ENCODE data around the gene KRTAP13-2.

Gene KRTAP13-2

DNA sequence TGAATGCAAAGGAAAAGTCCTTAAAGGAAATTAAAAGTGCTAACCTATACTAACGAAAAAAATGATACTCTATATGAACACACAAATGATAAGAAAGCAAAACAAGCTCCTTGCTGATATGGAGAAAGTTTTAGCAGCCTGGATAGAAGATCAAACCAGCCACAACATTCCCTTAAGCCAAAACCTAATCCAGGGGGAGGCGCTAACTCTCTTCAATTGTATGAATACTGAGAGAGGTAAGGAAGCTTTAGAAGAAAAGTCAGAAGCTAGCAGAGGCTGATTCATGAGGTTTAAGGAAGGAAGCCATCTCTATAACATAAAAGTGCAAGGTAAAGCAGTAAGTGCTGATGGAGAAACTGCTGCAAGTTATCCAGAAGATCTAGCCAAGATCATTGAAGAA, 27.1 kb downstream of the KRTAP13-2 start:
- Histone ChIP-seq H3K9ac (ENCODE audit: low read depth, low read length) (no peak overlapping the region), H3K9me3 (ENCODE audit: control insufficient read depth, insufficient read depth, low read length) (no peaks in the 10 kb centered on the region), H3K27me3 (ENCODE audit: control insufficient read depth, insufficient read depth, low read length) (no peaks in the 10 kb centered on the region), H3K36me3 (ENCODE audit: control insufficient read depth, insufficient read depth, low read length) (no peaks in the 10 kb centered on the region), H3K4me3 (ENCODE audit: low read depth, low read length) (no peak overlapping the region), H3K4me1 (ENCODE audit: control insufficient read depth, insufficient read depth, low read length) (no peaks in the 10 kb centered on the region)

DNA sequence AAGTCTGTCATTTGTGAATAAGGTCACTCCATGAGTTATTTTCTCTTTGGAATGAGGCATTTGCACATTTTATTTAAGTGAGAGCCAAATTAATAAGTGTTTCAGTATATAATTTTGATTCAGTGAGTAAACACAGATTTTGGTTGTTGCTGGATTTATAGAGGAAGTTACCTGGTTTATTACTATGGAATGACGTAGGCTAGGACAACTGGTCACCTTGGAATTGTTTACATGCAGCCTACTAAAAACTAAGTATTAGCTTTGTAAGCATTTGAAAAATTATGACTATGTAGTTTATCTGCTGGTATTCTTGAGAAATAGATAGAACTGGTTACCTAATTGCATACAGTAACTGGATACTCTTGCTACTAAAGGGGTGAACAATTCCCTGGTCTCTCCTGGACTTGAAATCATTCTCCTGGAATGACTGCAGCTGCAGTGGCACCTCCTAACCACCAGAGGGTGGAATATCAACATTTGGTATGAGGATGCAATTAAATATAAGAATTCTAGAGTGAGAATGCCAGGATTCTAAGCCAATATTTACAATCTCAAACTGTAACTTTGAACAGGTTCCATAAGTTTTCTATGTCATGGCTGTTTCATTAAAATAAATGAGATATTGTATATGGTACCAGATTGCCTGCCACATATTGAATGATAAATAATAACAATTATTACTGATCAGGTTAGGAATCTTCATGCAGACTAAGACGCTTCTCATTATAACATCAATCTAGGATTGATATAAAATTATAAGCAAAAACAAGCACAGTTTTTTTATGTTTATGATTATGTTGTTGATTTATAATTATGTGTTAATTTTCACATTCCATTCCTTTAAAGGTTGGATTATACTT, 31.1 kb downstream of the KRTAP13-2 start:
- Histone ChIP-seq H3K9me3 (ENCODE audit: control insufficient read depth, insufficient read depth, low read length) (no peaks in the 10 kb centered on the region), H3K9ac (ENCODE audit: low read depth, low read length) (no peak overlapping the region), H3K4me1 (ENCODE audit: control insufficient read depth, insufficient read depth, low read length) (no peaks in the 10 kb centered on the region), H3K27me3 (ENCODE audit: control insufficient read depth, insufficient read depth, low read length) (no peaks in the 10 kb centered on the region), H3K36me3 (ENCODE audit: control insufficient read depth, insufficient read depth, low read length) (no peaks in the 10 kb centered on the region), H3K4me3 (ENCODE audit: low read depth, low read length) (no peak overlapping the region)

DNA sequence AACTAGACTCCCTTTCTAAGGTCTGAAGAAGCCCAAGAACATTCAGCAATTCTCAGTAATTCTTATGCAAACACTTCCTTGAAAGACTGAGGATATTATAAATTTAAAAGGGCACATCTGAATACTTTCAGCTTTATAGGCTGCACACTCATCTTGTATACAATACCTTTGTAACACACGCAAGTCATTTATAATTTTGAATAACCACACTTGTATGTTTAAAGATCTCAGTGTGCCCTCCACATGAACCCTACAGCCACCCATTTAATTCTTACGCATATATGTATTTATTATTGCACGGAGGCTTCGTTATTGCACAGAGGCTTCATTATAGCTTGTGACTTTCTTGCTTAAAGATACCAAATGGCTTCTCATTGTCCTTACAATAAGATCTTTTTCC, 33.4 kb downstream of the KRTAP13-2 start:
- Histone ChIP-seq H3K9ac (ENCODE audit: low read depth, low read length) (no peak overlapping the region), H3K36me3 (ENCODE audit: control insufficient read depth, insufficient read depth, low read length) (no peaks in the 10 kb centered on the region), H3K4me1 (ENCODE audit: control insufficient read depth, insufficient read depth, low read length) (no peaks in the 10 kb centered on the region), H3K9me3 (ENCODE audit: control insufficient read depth, insufficient read depth, low read length) (no peaks in the 10 kb centered on the region), H3K27me3 (ENCODE audit: control insufficient read depth, insufficient read depth, low read length) (no peaks in the 10 kb centered on the region), H3K4me3 (ENCODE audit: low read depth, low read length) (no peak overlapping the region)

DNA sequence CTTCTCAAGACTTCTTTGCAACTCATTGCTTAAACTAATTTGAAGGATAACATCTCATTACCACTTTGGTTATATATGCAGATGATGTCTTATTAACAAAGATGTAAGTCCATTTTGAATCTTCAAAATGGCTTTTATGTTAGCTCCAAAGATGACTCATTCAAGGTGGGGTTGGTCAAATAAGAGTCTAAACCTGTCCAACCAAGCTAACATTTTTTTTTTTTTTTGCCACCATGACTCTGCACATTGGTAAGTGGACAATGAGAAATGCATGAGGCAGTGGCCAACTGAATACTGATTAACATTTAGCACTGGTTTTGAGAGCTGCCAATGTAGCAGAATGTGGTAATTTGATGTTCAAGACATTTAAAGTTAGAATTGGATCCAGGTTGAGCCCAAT, 34.3 kb downstream of the KRTAP13-2 start:
- Histone ChIP-seq H3K9ac (ENCODE audit: low read depth, low read length) (no peak overlapping the region), H3K4me3 (ENCODE audit: low read depth, low read length) (no peak overlapping the region), H3K4me1 (ENCODE audit: control insufficient read depth, insufficient read depth, low read length) (no peaks in the 10 kb centered on the region), H3K27me3 (ENCODE audit: control insufficient read depth, insufficient read depth, low read length) (no peaks in the 10 kb centered on the region), H3K9me3 (ENCODE audit: control insufficient read depth, insufficient read depth, low read length) (no peaks in the 10 kb centered on the region), H3K36me3 (ENCODE audit: control insufficient read depth, insufficient read depth, low read length) (no peaks in the 10 kb centered on the region)

DNA sequence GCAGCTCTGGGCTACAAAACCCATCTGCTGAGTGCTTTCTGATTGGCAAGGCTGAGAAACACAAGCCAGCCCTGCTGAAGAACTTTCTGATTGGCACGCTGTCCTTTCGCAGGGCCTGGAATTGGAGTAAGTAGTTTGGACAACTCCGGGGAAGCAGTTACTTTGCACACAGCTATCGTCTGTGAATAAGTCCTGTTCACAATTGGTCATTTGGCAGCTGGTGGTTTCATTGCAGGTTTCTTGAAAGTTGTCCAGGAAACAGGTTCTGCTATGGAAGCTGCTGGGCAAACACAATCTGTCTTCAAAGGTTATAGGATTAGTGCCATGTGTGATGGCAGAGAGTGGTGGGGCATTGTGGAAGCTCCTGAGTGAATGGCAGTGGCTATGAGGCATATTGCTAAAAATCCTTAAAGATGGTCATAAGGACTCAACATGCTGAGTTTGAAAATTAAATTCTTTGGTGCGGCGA, 34.8 kb downstream of the KRTAP13-2 start, which contains the start of gene KRTAP27-1:
TSS of gene KRTAP27-1 (minus strand) at position 419 of the 469 bp plus-strand sequence. CDS start at position 393, 26 bp downstream.
- Histone ChIP-seq H3K4me1 (ENCODE audit: control insufficient read depth, insufficient read depth, low read length) (no peaks in the 10 kb centered on the region), H3K4me3 (ENCODE audit: low read depth, low read length) (no peak within 1 kb of the TSS), H3K9ac (ENCODE audit: low read depth, low read length) (no peak within 1 kb of the TSS)

DNA sequence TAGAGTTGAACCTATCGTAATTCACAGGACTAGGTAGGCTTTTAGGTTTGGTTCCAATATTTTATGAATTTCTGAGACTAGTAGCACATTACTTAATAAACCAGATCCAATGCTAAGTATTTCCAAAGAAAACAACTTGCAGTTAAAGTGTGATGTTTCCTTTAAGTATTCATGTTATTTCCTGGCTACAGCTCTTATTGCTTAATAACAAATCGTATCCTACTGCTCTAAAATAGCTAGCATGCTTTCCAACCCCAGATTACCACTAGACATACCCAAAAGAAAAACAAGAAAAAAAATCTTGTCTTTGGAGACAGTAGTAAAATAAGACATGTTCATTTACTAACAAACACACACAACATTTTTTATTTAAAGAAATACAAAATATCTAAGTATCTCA, 35.5 kb downstream of the KRTAP13-2 start:
- H3K27me3 ChIP-seq (ENCODE audit: control insufficient read depth, insufficient read depth, low read length): no peaks in the 10 kb centered on the region
- no peak overlapping the region for H3K9ac ChIP-seq (ENCODE audit: low read depth, low read length)
- no peak overlapping the region for H3K4me3 ChIP-seq (ENCODE audit: low read depth, low read length)
- H3K36me3 ChIP-seq (ENCODE audit: control insufficient read depth, insufficient read depth, low read length): no peaks in the 10 kb centered on the region
- no peaks in the 10 kb centered on the region for H3K4me1 ChIP-seq (ENCODE audit: control insufficient read depth, insufficient read depth, low read length)
- H3K9me3 ChIP-seq (ENCODE audit: control insufficient read depth, insufficient read depth, low read length): no peaks in the 10 kb centered on the region

More for the DNA sequence above, 34.8 kb downstream of the KRTAP13-2 start, which contains the start of gene KRTAP27-1:
- H3K9me3 ChIP-seq (ENCODE audit: control insufficient read depth, insufficient read depth, low read length): no peaks in the 10 kb centered on the region
- no peaks in the 10 kb centered on the region for H3K27me3 ChIP-seq (ENCODE audit: control insufficient read depth, insufficient read depth, low read length)
- no peaks in the 10 kb centered on the region for H3K36me3 ChIP-seq (ENCODE audit: control insufficient read depth, insufficient read depth, low read length)

DNA sequence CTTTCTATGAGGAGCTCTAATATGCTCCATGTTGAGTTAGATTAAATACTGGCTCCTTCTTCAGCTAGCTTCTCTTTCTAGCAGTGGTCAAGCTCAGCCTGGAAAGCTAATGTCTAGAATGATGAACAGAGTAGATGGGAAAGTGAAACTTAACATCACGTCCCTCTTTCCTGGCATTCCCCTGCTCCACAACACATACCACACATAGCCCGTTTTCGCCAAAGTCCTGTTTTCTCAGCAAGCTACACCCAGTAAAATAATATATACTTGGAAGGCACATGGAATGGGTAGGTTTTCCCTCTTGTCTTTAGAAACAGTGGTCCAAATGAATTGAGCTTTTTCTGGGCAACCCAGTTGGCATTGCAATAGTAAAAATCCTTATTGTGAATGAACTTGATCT, 38.3 kb downstream of the KRTAP13-2 start:
- Histone ChIP-seq H3K4me1 (ENCODE audit: control insufficient read depth, insufficient read depth, low read length) (no peaks in the 10 kb centered on the region), H3K4me3 (ENCODE audit: low read depth, low read length) (no peak overlapping the region), H3K9me3 (ENCODE audit: control insufficient read depth, insufficient read depth, low read length) (no peaks in the 10 kb centered on the region), H3K36me3 (ENCODE audit: control insufficient read depth, insufficient read depth, low read length) (no peaks in the 10 kb centered on the region), H3K27me3 (ENCODE audit: control insufficient read depth, insufficient read depth, low read length) (no peaks in the 10 kb centered on the region), H3K9ac (ENCODE audit: low read depth, low read length) (no peak overlapping the region)

DNA sequence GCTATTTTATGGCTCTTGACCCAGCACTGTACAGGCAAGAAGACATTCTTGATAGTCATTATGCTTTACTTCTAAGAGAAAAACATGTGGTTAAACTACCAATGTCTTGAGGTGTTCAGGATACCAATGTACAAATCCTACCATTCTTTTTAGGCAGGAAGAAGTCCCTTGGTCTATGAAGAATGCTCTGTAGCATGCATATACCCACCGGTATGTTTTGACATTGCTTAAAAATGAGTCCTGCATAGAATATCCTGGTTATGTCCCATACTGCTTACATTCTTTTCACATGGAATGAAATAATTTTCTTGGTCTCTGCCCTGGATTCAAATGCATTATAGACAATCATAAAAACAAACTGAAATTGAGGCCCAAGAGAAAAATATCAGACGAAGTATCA, 39.4 kb downstream of the KRTAP13-2 start:
- H3K27me3 ChIP-seq (ENCODE audit: control insufficient read depth, insufficient read depth, low read length): no peaks in the 10 kb centered on the region
- no peak overlapping the region for H3K9ac ChIP-seq (ENCODE audit: low read depth, low read length)
- no peaks in the 10 kb centered on the region for H3K4me1 ChIP-seq (ENCODE audit: control insufficient read depth, insufficient read depth, low read length)
- no peaks in the 10 kb centered on the region for H3K36me3 ChIP-seq (ENCODE audit: control insufficient read depth, insufficient read depth, low read length)
- H3K9me3 ChIP-seq (ENCODE audit: control insufficient read depth, insufficient read depth, low read length): no peaks in the 10 kb centered on the region
- no peak overlapping the region for H3K4me3 ChIP-seq (ENCODE audit: low read depth, low read length)

DNA sequence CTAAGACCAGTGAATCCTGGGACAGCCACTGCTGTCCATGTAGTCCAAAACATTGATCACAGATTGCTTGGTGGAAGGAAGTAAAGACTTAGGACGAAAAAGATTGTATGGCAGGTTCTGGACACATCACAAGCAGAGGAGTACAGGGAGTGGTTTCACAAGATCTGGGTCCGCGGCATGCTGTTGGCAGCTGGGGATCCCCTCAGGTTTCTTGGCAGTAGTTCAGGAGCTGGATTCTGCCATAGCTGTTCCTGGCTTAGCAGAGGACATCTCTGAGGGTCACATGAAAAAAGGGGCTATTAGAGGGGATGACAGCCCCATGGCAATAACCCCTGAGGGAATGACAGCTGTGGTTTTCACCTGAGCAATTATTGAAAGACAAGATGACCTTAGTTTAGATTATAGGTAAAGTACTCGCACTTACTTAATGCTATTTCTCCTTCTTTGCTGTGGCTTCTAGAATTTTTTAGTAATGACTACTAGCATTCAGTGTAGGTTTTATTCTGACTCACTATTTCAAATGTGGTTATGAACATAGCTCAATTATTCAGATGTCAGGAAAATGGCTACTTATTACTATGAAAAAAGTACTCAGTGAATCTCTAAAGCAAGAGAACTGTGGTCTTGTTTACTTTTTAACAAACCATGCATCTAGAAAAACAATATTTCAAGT, 42.7 kb downstream of the KRTAP13-2 start:
- no peak overlapping the region for H3K4me3 ChIP-seq (ENCODE audit: low read depth, low read length)
- H3K27me3 ChIP-seq (ENCODE audit: control insufficient read depth, insufficient read depth, low read length): no peaks in the 10 kb centered on the region
- no peaks in the 10 kb centered on the region for H3K4me1 ChIP-seq (ENCODE audit: control insufficient read depth, insufficient read depth, low read length)
- H3K9me3 ChIP-seq (ENCODE audit: control insufficient read depth, insufficient read depth, low read length): no peaks in the 10 kb centered on the region
- H3K36me3 ChIP-seq (ENCODE audit: control insufficient read depth, insufficient read depth, low read length): no peaks in the 10 kb centered on the region
- H3K9ac ChIP-seq (ENCODE audit: low read depth, low read length): no peak overlapping the region

DNA sequence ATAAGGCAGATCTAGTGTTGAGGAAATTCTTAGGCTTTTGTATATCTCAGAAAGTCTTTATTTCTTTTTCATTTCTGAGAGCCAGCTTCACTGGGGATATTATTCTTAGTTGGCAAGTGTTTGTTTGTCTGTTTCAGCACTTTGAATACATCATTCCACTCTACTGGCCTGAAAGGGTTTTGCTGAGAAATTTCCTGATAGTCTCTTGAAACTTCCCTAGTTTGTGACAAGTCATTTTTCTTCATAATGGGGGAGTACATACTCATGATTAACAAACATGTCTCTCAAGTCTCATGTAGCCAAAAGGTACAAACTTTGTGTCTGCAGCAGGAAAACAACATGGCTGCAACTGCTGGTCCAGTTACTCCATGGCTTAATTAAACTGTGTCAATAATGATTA, 45.7 kb downstream of the KRTAP13-2 start:
- no peak overlapping the region for H3K4me3 ChIP-seq (ENCODE audit: low read depth, low read length)
- no peaks in the 10 kb centered on the region for H3K27me3 ChIP-seq (ENCODE audit: control insufficient read depth, insufficient read depth, low read length)
- H3K4me1 ChIP-seq (ENCODE audit: control insufficient read depth, insufficient read depth, low read length): no peaks in the 10 kb centered on the region
- no peaks in the 10 kb centered on the region for H3K36me3 ChIP-seq (ENCODE audit: control insufficient read depth, insufficient read depth, low read length)
- H3K9me3 ChIP-seq (ENCODE audit: control insufficient read depth, insufficient read depth, low read length): no peaks in the 10 kb centered on the region
- H3K9ac ChIP-seq (ENCODE audit: low read depth, low read length): no peak overlapping the region
